ENCODE results near the gene HTRA3.

GRCh38 chr4:8273450-8273849, 3.9 kb downstream of the HTRA3 start:
- TF ChIP-seq CTCF (IDR thresholded peaks at IDR 0.05) (no peak), POLR2A (IDR thresholded peaks at IDR 0.05) (no peak)
